Upper lobe of left lung (tissue), 6 donors: ENCODE results near the gene FBXW8. TPM values are rescaled to one million over a fixed set of nuclear protein-coding genes. Genes with fewer than 3 reads are reported as not detected.

Experiments
- ATAC-seq, 2 donors: fragments of 200-7000 bp; cut with Tn5 transposase; one replicate each; pipeline ENCODE4 v1.9.1; 2022; ENCODE audit warnings: mild to moderate bottlenecking in 2 of 2, moderate library complexity in 2 of 2; ENCODE audit not compliant: low FRiP score in 2 of 2
- DNase-seq, 2 donors: peaks; one replicate each; pipeline ENCODE4 v3.0.0-alpha.2; 2019 to 2020
- H3K27ac ChIP-seq, 4 donors: fragments of 200-600 bp; sonication (generic); one replicate each; pipeline ENCODE4 v1.5.1; 2016 to 2019
- H3K27me3 ChIP-seq, 4 donors: fragments of 200-600 bp; sonication (generic); one replicate each; pipeline ENCODE4 v1.5.1; 2017 to 2019
- H3K36me3 ChIP-seq, 4 donors: fragments of 200-600 bp; sonication (generic); one replicate each; pipeline ENCODE4 v1.5.1; 2016 to 2019
- H3K4me1 ChIP-seq, 4 donors: fragments of 200-600 bp; sonication (generic); one replicate each; pipeline ENCODE4 v1.5.1; 2018 to 2019
- H3K4me3 ChIP-seq, 4 donors: fragments of 200-600 bp; sonication (generic); one replicate each; pipeline ENCODE4 v1.5.1; 2017 to 2019; ENCODE audit warnings: mild to moderate bottlenecking in 2 of 4, moderate library complexity in 1 of 4
- H3K9me3 ChIP-seq, 4 donors: fragments of 200-600 bp; sonication (generic); one replicate each; pipeline ENCODE4 v1.5.1; 2018 to 2019
- CTCF ChIP-seq, 6 experiments: fragments of 450-650 bp in 4 of 6; fragments of 200-600 bp in 2 of 6; sonication (generic) in 2 of 6; IDR thresholded peaks; one replicate each; pipeline ENCODE4 v1.5.1; 2016 to 2019; ENCODE audit warnings: antibody characterized with exemption in 6 of 6
- EP300 ChIP-seq, 4 donors: sonication (generic); formaldehyde crosslinking; IDR thresholded peaks; one replicate each; pipeline ENCODE4 v1.5.1; 2017; ENCODE audit warnings: antibody characterized with exemption in 4 of 4, control low read depth in 2 of 4
- POLR2A ChIP-seq, 4 donors: fragments of 450-650 bp; IDR thresholded peaks; one replicate each; pipeline ENCODE4 v1.5.1; 2016 to 2017; ENCODE audit warnings: antibody characterized with exemption in 4 of 4, mild to moderate bottlenecking in 2 of 4
- POLR2AphosphoS5 ChIP-seq, 2 donors: sonication (generic); formaldehyde crosslinking; IDR thresholded peaks; one replicate each; pipeline ENCODE4 v1.5.1; 2017; ENCODE audit warnings: antibody characterized with exemption in 2 of 2
- WGBS, 2 donors: methylation state at CpG; one replicate each; pipeline ENCODE4 v1.1.5; 2017 to 2018; 5-methylcytosine and 5-hydroxymethylcytosine counted together
- total RNA-seq, 6 donors: library from RNA; depleted of rRNA in 4 of 6; stranded (reverse); fragments of >200 nt in 4 of 6; gene quantifications; one replicate each; pipeline versions ENCODE4 v1.1.0 to v1.2.1, GENCODE V29; 2016 to 2021
- donor health status: DM: no; HTN: no; CAD: no; lungs with moderate emphysema.
- donor health status: DM: no; HTN: yes; CAD: no; lungs with severe emphysema.

Gene FBXW8
- 10 to 100 TPM; 14.7 to 52.4 (median 18.6) TPM for total RNA-seq

- Histone ChIP-seq H3K4me3 (peak within 1 kb of the TSS; percentile 79 to 93 (median 90)), H3K36me3 (no peaks in the 10 kb centered on the region), H3K9me3 (no peaks in the 10 kb centered on the region), H3K4me1 (peaks cover 4 to 18% (median 9%) of the 10 kb centered on the region in 4 donors), H3K27ac (peak within 1 kb of the TSS; percentile 78 to 86 (median 82)), H3K27me3 (no peaks in the 10 kb centered on the region)
- 1 to 2% methylated on average over 5 to 27 of the region's 82 CpGs for WGBS, 2 donors
- no peak for TF ChIP-seq EP300 (IDR thresholded peaks at IDR 0.05)
- peak in 1 of 2 donors; percentile 55 for TF ChIP-seq POLR2AphosphoS5 (IDR thresholded peaks at IDR 0.05)
- peak in 2 of 4 donors; percentile 53 to 56 for TF ChIP-seq POLR2A (IDR thresholded peaks at IDR 0.05)
- no peak for TF ChIP-seq CTCF (IDR thresholded peaks at IDR 0.05)
- DNase-seq (peak; percentile 59 to 96), ATAC-seq (peak; percentile 83 to 99)
Measured at GRCh38 chr12:116910645-116911451, at the start of gene FBXW8. Gene FBXW8, plus strand, starts transcription at chr12:116910950. Its CDS starts 88 bp downstream, at chr12:116911038.

GRCh38 chr12:116861320-116861719, 49.4 kb upstream of the FBXW8 start:
- 41 to 47% methylated on average over 12 of the region's 12 CpGs for WGBS, 2 donors
- Histone ChIP-seq H3K27ac (no peak overlapping the region), H3K4me1 (no peaks in the 10 kb centered on the region), H3K36me3 (no peaks in the 10 kb centered on the region), H3K27me3 (no peaks in the 10 kb centered on the region), H3K9me3 (no peaks in the 10 kb centered on the region), H3K4me3 (no peak overlapping the region)
- TF ChIP-seq EP300 (IDR thresholded peaks at IDR 0.05) (no peak), POLR2A (IDR thresholded peaks at IDR 0.05) (no peak), POLR2AphosphoS5 (IDR thresholded peaks at IDR 0.05) (no peak), CTCF (IDR thresholded peaks at IDR 0.05) (no peak)
- DNase-seq: no peak
- peak in 1 of 2 donors; percentile 69 for ATAC-seq

- WGBS, 2 donors: 88 to 95% methylated on average over 4 of the region's 4 CpGs
- Histone ChIP-seq H3K4me1 (no peaks in the 10 kb centered on the region), H3K27me3 (no peaks in the 10 kb centered on the region), H3K27ac (no peak overlapping the region), H3K36me3 (no peaks in the 10 kb centered on the region), H3K9me3 (no peaks in the 10 kb centered on the region), H3K4me3 (no peak overlapping the region)
- no peak for ATAC-seq
- DNase-seq: no peak
- TF ChIP-seq EP300 (IDR thresholded peaks at IDR 0.05) (no peak), POLR2A (IDR thresholded peaks at IDR 0.05) (no peak), CTCF (IDR thresholded peaks at IDR 0.05) (no peak), POLR2AphosphoS5 (IDR thresholded peaks at IDR 0.05) (no peak)
Measured at GRCh38 chr12:116862167-116862566, 48.6 kb upstream of the FBXW8 start.

- Histone ChIP-seq H3K4me1 (no peaks in the 10 kb centered on the region), H3K27ac (no peak overlapping the region), H3K4me3 (no peak overlapping the region), H3K9me3 (no peaks in the 10 kb centered on the region), H3K27me3 (no peaks in the 10 kb centered on the region), H3K36me3 (no peaks in the 10 kb centered on the region)
- ATAC-seq: peak in 1 of 2 donors; percentile 58
- DNase-seq: no peak
- TF ChIP-seq POLR2AphosphoS5 (IDR thresholded peaks at IDR 0.05): no peak
- TF ChIP-seq CTCF (IDR thresholded peaks at IDR 0.05): peak in 4 of 6 experiments; percentile 21 to 33 (median 27)
- TF ChIP-seq POLR2A (IDR thresholded peaks at IDR 0.05): no peak
- TF ChIP-seq EP300 (IDR thresholded peaks at IDR 0.05): no peak
- WGBS, 2 donors: 44 to 47% methylated on average over 6 of the region's 6 CpGs
Measured at GRCh38 chr12:116863275-116863767, 47.4 kb upstream of the FBXW8 start.
